GM18508 (cell line): Measurements from ENCODE around the gene KRTCAP2.
"Not testable (repeated sequence)": the region's sequence is repeated elsewhere in the genome, so short reads cannot be mapped to it uniquely, and the experiment has no call there.

Experiments used
- ATAC-seq: cut with Tn5 transposase; IDR thresholded peaks from one replicate; pipeline ENCODE4 v1.9.1; 2021; ENCODE audit warnings: moderate number of reproducible peaks; ENCODE audit not compliant: insufficient read depth, unreplicated experiment

The KRTCAP2 gene

DNA sequence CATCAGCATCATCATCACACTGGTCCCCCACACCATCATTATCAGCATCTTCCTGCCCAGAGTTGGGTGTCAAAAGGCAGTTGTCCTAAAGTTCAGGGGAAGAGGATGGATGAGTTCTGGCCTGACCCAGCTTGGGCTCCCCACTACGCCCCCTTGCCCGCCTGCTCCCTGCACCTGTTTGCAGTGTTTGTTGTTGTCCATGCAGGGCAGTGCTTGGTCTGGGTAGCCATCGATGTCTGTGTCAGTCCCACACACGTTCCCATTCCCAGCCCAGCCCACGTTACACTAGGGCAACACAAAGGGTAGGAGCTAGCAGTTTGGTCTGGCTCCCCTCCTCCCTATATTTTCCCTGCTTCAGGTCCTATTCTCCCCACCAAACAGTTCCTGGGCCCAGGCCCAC is 27.8 kb upstream of the KRTCAP2 start:
- no peak for ATAC-seq

- no peak for ATAC-seq
Measured at GRCh38 chr1:155199792-155200191, 26.7 kb upstream of the KRTCAP2 start.

- no peak for ATAC-seq
Measured at GRCh38 chr1:155198547-155198906, 25.4 kb upstream of the KRTCAP2 start.

GRCh38 chr1:155197901-155198546 is 24.9 kb upstream of the KRTCAP2 start:
- no peak for ATAC-seq

- no peak for ATAC-seq
Measured at GRCh38 chr1:155196893-155197638, 24.0 kb upstream of the KRTCAP2 start.

DNA sequence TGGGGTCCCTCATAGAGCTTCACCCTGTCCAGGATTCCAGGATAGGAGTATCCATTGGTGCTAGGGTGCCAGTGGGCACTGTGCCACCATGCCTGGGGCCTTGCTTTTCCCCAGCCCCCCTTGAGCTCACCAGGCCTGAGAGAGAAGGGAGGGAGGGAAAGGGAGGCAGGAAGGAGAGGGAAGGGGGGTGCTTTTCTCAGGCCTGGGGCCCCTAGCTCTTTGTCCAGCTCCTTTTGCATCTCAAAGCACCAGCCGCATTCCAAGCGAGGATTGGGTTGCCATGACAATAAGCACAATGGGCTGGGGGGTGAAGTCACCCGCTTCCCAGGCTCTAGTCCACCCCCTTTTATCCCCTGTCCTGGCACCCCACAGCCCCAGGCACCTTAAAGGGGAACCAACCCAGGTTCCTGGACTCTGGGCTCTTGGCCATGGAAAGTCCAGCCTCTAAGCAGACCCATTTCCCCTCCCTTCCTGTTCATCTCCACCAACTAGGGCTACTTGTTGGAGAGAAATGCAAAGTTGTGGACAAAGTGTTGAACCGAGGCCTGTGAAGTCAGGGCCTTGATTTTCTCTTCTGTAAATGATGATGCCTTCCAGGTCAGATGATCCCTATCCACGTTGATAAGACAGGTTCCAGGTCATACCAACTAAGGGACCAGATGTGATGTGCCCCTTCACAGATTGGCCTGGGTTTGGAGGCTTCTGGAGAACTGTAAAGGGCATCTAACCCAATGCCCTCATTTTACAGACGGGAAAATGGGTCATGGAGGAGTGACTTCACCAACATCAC is 23.2 kb upstream of the KRTCAP2 start:
- ATAC-seq, result no peak

- no peak for ATAC-seq
Measured at GRCh38 chr1:155195201-155196102, 22.3 kb upstream of the KRTCAP2 start.

GRCh38 chr1:155193991-155194240 is 20.8 kb upstream of the KRTCAP2 start:
- ATAC-seq, result not testable (repeated sequence)

- no peak for ATAC-seq
Measured at GRCh38 chr1:155193275-155193990, 20.3 kb upstream of the KRTCAP2 start.

DNA sequence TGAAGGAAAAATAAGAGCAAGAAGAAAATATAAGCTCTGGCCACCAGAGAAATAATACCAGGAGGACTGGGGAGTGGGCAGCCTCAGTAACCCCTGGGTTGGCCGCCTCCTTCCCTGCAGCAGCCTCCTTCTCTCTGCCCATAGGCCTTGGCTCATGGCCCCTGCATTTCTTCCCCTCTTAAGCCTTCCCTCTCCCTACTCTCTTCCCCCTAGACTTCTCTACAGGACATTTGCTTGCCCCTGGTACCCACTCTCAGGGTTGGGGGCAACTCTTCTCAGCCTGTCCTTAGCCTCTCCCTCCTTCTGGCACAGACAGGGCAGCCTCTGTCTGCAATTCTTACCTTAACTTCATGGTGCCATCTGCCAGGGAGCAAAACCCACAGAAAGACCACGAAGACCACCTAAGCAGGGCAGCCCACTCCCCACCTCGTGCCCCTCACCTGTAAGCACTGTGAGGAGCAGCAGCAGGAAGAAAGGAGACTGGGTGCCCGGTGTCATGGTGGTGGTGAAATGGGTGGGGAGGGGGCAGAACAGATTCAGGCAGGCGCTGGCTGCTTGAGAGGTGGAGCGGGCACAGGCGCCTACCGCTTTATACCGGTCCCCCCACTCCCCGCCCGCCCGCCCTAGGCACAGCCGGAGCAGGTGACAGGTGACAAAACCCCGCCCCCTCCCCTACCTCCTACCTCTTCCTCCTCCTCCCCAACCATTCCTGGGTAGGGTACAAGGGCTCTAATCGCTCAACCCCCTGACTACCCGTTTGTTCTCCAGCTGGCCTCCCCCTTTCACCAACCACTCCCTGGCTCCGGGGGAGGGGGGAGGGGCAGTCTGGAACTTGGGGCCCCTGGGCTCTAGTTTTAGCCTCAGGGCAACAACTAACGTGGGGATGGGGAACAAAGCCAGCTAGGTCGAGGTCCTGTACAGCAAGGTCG is 19.5 kb upstream of the KRTCAP2 start:
- no peak for ATAC-seq

GRCh38 chr1:155191904-155192303 is 18.8 kb upstream of the KRTCAP2 start:
- ATAC-seq, result no peak

GRCh38 chr1:155189926-155190325 is 16.8 kb upstream of the KRTCAP2 start:
- not testable (repeated sequence) for ATAC-seq

- no peak for ATAC-seq
Measured at GRCh38 chr1:155188268-155188667, 15.2 kb upstream of the KRTCAP2 start.

GRCh38 chr1:155187456-155187891 is 14.4 kb upstream of the KRTCAP2 start:
- no peak for ATAC-seq

GRCh38 chr1:155186794-155187455 is 13.8 kb upstream of the KRTCAP2 start:
- ATAC-seq, result no peak

- ATAC-seq, result no peak
Measured at GRCh38 chr1:155186067-155186793, 13.1 kb upstream of the KRTCAP2 start.

- ATAC-seq, result no peak
Measured at GRCh38 chr1:155185783-155186066, 12.6 kb upstream of the KRTCAP2 start.
